ENCODE measurements around the gene DNAH14.
"Not testable (repeated sequence)": the region's sequence is repeated elsewhere in the genome, so short reads cannot be mapped to it uniquely, and the experiment has no call there.

DNA sequence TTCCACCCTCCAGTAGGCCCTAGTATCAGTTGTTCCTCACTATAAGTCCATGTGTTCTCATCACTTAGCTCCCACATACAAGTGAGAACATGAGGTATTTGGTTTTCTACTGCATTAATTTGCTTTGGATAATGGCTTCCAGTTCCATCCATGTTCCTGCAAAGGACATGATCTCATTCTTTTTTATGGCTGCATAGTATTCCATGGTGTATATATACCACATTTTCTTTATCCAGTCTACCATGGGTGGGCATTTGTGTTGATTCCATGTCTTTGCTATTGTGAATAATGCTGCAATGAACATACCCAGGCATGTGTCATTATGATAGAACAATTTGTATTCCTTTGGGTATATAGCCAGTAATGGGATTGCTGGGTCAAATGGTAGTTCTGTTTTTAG is 218.3 kb downstream of the DNAH14 start:
- TF ChIP-seq CTCF (IDR thresholded peaks at IDR 0.05 in 4 of 5, conservative IDR thresholded peaks at IDR 0.05 in 1 of 5); POLR2A (IDR thresholded peaks at IDR 0.05): not testable (repeated sequence)
